GM12892 (cell line): ENCODE data around the gene RIN2.

Experiments used
- POLR2A ChIP-seq: IDR thresholded peaks from 2 replicates; pipeline ENCODE4 v1.6.1; 2011; ENCODE audit warnings: low read depth, low read length, control low read depth
- POLR2AphosphoS5 ChIP-seq: IDR thresholded peaks from 2 replicates; pipeline ENCODE4 v1.6.1; 2011; ENCODE audit warnings: low read depth, low read length, control low read depth

- TF ChIP-seq POLR2A: no peak
- TF ChIP-seq POLR2AphosphoS5: no peak
Measured at GRCh38 chr20:19720991-19721390, 37.1 kb upstream of the RIN2 start.
